H9 (cell line): Measurements from ENCODE around the gene GSTO2. TPM values are rescaled to one million over a fixed set of nuclear protein-coding genes. Genes with fewer than 3 reads are reported as not detected.

Experiments
- DNase-seq: peaks from one replicate; pipeline ENCODE4 v3.0.0-alpha.2; 2017
- H2AFZ ChIP-seq: one replicate; pipeline ENCODE4 v1.6.1; 2013; ENCODE audit warnings: mild to moderate bottlenecking, low read length, control low read depth, moderate library complexity
- H2AK5ac ChIP-seq: 2 replicates; pipeline ENCODE4 v1.6.1; 2013; ENCODE audit warnings: low read length, control low read depth, mixed read lengths; ENCODE audit not compliant: insufficient read length
- H2BK120ac ChIP-seq: one replicate; pipeline ENCODE4 v1.6.1; 2013; ENCODE audit warnings: low read depth, mild to moderate bottlenecking, low read length, control low read depth, inconsistent platforms; ENCODE audit not compliant: poor library complexity, severe bottlenecking
- H2BK12ac ChIP-seq: 2 replicates; pipeline ENCODE4 v1.6.1; 2013; ENCODE audit warnings: low read length, control low read depth, mixed read lengths, low read depth; ENCODE audit not compliant: insufficient read length
- H2BK15ac ChIP-seq: 2 replicates; pipeline ENCODE4 v1.6.1; 2013; ENCODE audit warnings: low read depth, low read length, control low read depth
- H2BK20ac ChIP-seq: one replicate; pipeline ENCODE4 v1.6.1; 2013; ENCODE audit warnings: low read depth, mild to moderate bottlenecking, low read length, control low read depth, inconsistent platforms; ENCODE audit not compliant: poor library complexity, severe bottlenecking
- H2BK5ac ChIP-seq: 2 replicates; pipeline ENCODE4 v1.6.1; 2013; ENCODE audit warnings: low read length, control low read depth, mixed read lengths; ENCODE audit not compliant: insufficient read length
- H3K14ac ChIP-seq: 2 replicates; pipeline ENCODE4 v1.6.1; 2013; ENCODE audit warnings: low read length, control low read depth; ENCODE audit not compliant: insufficient read depth
- H3K18ac ChIP-seq: 2 replicates; pipeline ENCODE4 v1.6.1; 2013; ENCODE audit warnings: low read depth, mild to moderate bottlenecking, mixed read lengths, low read length, control low read depth; ENCODE audit not compliant: insufficient read length
- H3K23ac ChIP-seq: 2 replicates; pipeline ENCODE4 v1.6.1; 2013; ENCODE audit warnings: low read length, control low read depth, mixed read lengths, low read depth; ENCODE audit not compliant: insufficient read length
- H3K23me2 ChIP-seq: 2 replicates; pipeline ENCODE4 v1.6.1; 2013; ENCODE audit warnings: low read depth, mild to moderate bottlenecking, mixed read lengths, low read length, control low read depth; ENCODE audit not compliant: insufficient read length, poor library complexity, severe bottlenecking
- H3K27ac ChIP-seq: 2 replicates; pipeline ENCODE4 v1.5.1; 2013; ENCODE audit warnings: low read length, control low read depth, mixed read lengths, low read depth; ENCODE audit not compliant: insufficient read length
- H3K27me3 ChIP-seq: 2 replicates; pipeline ENCODE4 v1.6.1; 2013; ENCODE audit warnings: low read length, control low read depth, inconsistent platforms; ENCODE audit not compliant: insufficient read depth
- H3K4ac ChIP-seq: 2 replicates; pipeline ENCODE4 v1.6.1; 2013; ENCODE audit warnings: low read depth, mild to moderate bottlenecking, control low read depth, inconsistent platforms, low read length, moderate library complexity
- H3K4me1 ChIP-seq: 2 replicates; pipeline ENCODE4 v1.6.1; 2013; ENCODE audit warnings: low read length, control low read depth, inconsistent platforms; ENCODE audit not compliant: insufficient read depth
- H3K4me2 ChIP-seq: 2 replicates; pipeline ENCODE4 v1.6.1; 2013; ENCODE audit warnings: low read length, control low read depth, mixed read lengths; ENCODE audit not compliant: insufficient read length, insufficient read depth
- H3K56ac ChIP-seq: 2 replicates; pipeline ENCODE4 v1.6.1; 2013; ENCODE audit warnings: low read depth, mild to moderate bottlenecking, mixed read lengths, low read length, control low read depth; ENCODE audit not compliant: insufficient read length
- H3K79me1 ChIP-seq: 2 replicates; pipeline ENCODE4 v1.6.1; 2013; ENCODE audit warnings: low read depth, mild to moderate bottlenecking, moderate library complexity, low read length, control low read depth, inconsistent platforms; ENCODE audit not compliant: insufficient read depth, poor library complexity, severe bottlenecking
- H3K79me2 ChIP-seq: 2 replicates; pipeline ENCODE4 v1.6.1; 2013; ENCODE audit warnings: low read length, control low read depth, inconsistent platforms; ENCODE audit not compliant: insufficient read depth
- H3K9ac ChIP-seq: 2 replicates; pipeline ENCODE4 v1.6.1; 2013; ENCODE audit warnings: low read length, control low read depth, mixed read lengths; ENCODE audit not compliant: insufficient read length; ENCODE audit errors: extremely low read depth
- H3K9me3 ChIP-seq: one replicate; pipeline ENCODE4 v1.6.1; 2013; ENCODE audit warnings: low read depth, low read length, inconsistent platforms; ENCODE audit not compliant: control insufficient read depth
- H3T11ph ChIP-seq: one replicate; pipeline ENCODE4 v1.6.1; 2013; ENCODE audit warnings: mild to moderate bottlenecking, low read length, control low read depth, inconsistent platforms
- H4K20me1 ChIP-seq: one replicate; pipeline ENCODE4 v1.6.1; 2013; ENCODE audit not compliant: control insufficient read depth, insufficient read length, insufficient read depth
- H4K5ac ChIP-seq: 2 replicates; pipeline ENCODE4 v1.6.1; 2013; ENCODE audit warnings: low read depth, mild to moderate bottlenecking, mixed read lengths, low read length, control low read depth; ENCODE audit not compliant: insufficient read length
- H4K8ac ChIP-seq: replicated peaks from 2 replicates; pipeline ENCODE4 v1.6.1; 2013; ENCODE audit warnings: low read length, control low read depth, mixed read lengths, low read depth; ENCODE audit not compliant: insufficient read length
- H4K91ac ChIP-seq: 2 replicates; pipeline ENCODE4 v1.6.1; 2013; ENCODE audit warnings: low read depth, mild to moderate bottlenecking, moderate library complexity, mixed read lengths, low read length, control low read depth; ENCODE audit not compliant: insufficient read length
- H3K27ac Mint-ChIP-seq, 3 experiments: 2 replicates in 2 of 3; 3 replicates in 1 of 3; pipeline ENCODE4 v1.8.0; 2020 to 2021; ENCODE audit warnings: mixed read lengths in 3 of 3, mild to moderate bottlenecking in 1 of 3, moderate library complexity in 1 of 3
- H3K27me3 Mint-ChIP-seq: 2 replicates; pipeline ENCODE4 v1.8.0; 2021; ENCODE audit warnings: low read depth, mild to moderate bottlenecking, moderate library complexity, mixed read lengths
- H3K36me3 Mint-ChIP-seq, 3 experiments: 2 replicates in 2 of 3; 3 replicates in 1 of 3; pipeline ENCODE4 v1.8.0; 2020 to 2021; ENCODE audit warnings: low read depth in 3 of 3, mixed read lengths in 3 of 3; ENCODE audit not compliant: insufficient read depth in 1 of 3
- H3K4me1 Mint-ChIP-seq, 2 experiments: 2 replicates each; pipeline ENCODE4 v1.8.0; 2020; ENCODE audit warnings: mixed read lengths in 2 of 2
- H3K4me3 Mint-ChIP-seq, 2 experiments: 2 replicates in 1 of 2; 3 replicates in 1 of 2; pipeline ENCODE4 v1.8.0; 2020 to 2021; ENCODE audit warnings: mild to moderate bottlenecking in 2 of 2, mixed read lengths in 2 of 2, moderate library complexity in 1 of 2
- H3K9me3 Mint-ChIP-seq, 2 experiments: 2 replicates in 1 of 2; 3 replicates in 1 of 2; pipeline ENCODE4 v1.8.0; 2020; ENCODE audit warnings: mild to moderate bottlenecking in 2 of 2, mixed read lengths in 2 of 2, moderate library complexity in 1 of 2
- WGBS: extraction: QIAGEN DNeasy Blood & Tissue Kit; methylation state at CpG from one replicate; pipeline ENCODE4 v1.1.7; 2013; ENCODE audit warnings: missing lambda C conversion rate, low lambda C conversion rate, mixed read lengths; ENCODE audit not compliant: insufficient read length; ENCODE audit errors: extremely low coverage; 5-methylcytosine and 5-hydroxymethylcytosine counted together
- total RNA-seq: library from RNA; stranded (reverse); gene quantifications from 2 replicates; pipeline ENCODE4 v1.2.1, GENCODE V29; 2021
- TF ChIP-seq, protein P1 (sequence below): fragments of 200-600 bp; sonication (generic); conservative IDR thresholded peaks from 3 replicates; pipeline ENCODE4 v1.8.0; 2021; ENCODE audit warnings: antibody characterized with exemption, mild to moderate bottlenecking

The GSTO2 gene
- total RNA-seq, 1 experiment from 2014 or later = 14.5 TPM

DNA sequence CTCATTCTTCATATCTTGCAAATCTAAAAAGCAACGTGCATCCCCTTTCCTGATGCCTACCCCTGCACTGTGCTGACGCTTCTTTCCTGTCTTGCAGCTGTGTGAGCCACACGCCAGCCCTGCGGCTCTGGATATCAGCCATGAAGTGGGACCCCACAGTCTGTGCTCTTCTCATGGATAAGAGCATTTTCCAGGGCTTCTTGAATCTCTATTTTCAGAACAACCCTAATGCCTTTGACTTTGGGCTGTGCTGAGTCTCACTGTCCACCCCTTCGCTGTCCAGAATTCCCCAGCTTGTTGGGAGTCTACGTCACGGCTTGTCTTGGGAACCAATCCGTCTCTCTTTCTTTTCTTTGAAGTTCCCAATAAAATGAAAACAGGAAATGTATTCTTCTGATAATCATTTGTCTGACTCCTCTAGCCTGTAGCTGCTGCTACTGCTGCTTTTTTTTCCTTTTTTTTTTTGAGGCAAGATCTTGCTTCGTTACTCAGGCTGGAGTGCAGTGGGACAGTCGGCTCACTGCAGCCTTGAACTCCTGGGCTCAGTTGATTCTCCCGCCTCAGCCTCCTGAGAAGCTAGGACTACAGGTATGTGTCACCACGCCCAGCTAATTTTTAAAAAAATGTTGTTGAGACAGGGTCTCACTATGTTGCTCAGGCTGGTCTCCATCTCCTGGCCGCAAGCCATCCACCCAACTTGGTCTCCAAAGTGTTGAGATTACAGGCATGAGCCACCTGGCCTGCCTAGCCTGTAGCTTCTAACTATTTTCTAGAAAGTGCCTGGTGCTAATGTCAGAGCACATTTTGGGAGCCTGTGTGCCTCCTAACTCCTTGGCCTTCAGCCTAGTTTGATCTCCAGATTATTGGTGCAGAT lies 30.3 kb downstream of the GSTO2 start:
- no peak overlapping the region for H2AFZ ChIP-seq
- no peak overlapping the region for H3K14ac ChIP-seq
- DNase-seq = no peak
- H4K5ac ChIP-seq = no peak overlapping the region
- no peak overlapping the region; a peak in 1 of 7 replicates for H3K27ac Mint-ChIP-seq
- H3K9me3 Mint-ChIP-seq = peaks cover 21 to 22% of the 10 kb centered on the region in 2 experiments
- WGBS = no CpG with 5 or more reads among the region's 13 CpGs
- no peaks in the 10 kb centered on the region for H3K79me2 ChIP-seq
- H3K36me3 Mint-ChIP-seq = peaks cover 14 to 18% (median 18%) of the 10 kb centered on the region in 3 experiments
- no peaks in the 10 kb centered on the region for H3K4me1 ChIP-seq
- H2BK15ac ChIP-seq = no peak overlapping the region
- no peak overlapping the region for H3K4me2 ChIP-seq
- H2BK5ac ChIP-seq = no peak overlapping the region
- no peak overlapping the region for H3K23ac ChIP-seq
- peaks cover 9 to 14% of the 10 kb centered on the region in 2 experiments for H3K4me1 Mint-ChIP-seq
- H3K9ac ChIP-seq = no peak overlapping the region
- H3K79me1 ChIP-seq = no peaks in the 10 kb centered on the region
- H2AK5ac ChIP-seq = no peak overlapping the region
- TF ChIP-seq, protein P1, sequence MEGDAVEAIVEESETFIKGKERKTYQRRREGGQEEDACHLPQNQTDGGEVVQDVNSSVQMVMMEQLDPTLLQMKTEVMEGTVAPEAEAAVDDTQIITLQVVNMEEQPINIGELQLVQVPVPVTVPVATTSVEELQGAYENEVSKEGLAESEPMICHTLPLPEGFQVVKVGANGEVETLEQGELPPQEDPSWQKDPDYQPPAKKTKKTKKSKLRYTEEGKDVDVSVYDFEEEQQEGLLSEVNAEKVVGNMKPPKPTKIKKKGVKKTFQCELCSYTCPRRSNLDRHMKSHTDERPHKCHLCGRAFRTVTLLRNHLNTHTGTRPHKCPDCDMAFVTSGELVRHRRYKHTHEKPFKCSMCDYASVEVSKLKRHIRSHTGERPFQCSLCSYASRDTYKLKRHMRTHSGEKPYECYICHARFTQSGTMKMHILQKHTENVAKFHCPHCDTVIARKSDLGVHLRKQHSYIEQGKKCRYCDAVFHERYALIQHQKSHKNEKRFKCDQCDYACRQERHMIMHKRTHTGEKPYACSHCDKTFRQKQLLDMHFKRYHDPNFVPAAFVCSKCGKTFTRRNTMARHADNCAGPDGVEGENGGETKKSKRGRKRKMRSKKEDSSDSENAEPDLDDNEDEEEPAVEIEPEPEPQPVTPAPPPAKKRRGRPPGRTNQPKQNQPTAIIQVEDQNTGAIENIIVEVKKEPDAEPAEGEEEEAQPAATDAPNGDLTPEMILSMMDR = no peak
- H3K27me3 Mint-ChIP-seq = no peaks in the 10 kb centered on the region; the same call in none of the 2 replicates
- no peak overlapping the region for H4K8ac ChIP-seq
- no peak overlapping the region for H3K4me3 Mint-ChIP-seq
- no peak overlapping the region for H3K4ac ChIP-seq
- H2BK120ac ChIP-seq = no peak overlapping the region
- H3T11ph ChIP-seq = no peak overlapping the region
- H3K27me3 ChIP-seq = no peaks in the 10 kb centered on the region
- no peak overlapping the region for H3K56ac ChIP-seq
- no peaks in the 10 kb centered on the region for H4K20me1 ChIP-seq
- H3K27ac ChIP-seq = no peak overlapping the region
- H4K91ac ChIP-seq = no peak overlapping the region
- no peak overlapping the region for H3K18ac ChIP-seq
- no peak overlapping the region for H2BK20ac ChIP-seq
- no peak overlapping the region for H2BK12ac ChIP-seq
- H3K9me3 ChIP-seq = peaks cover 5% of the 10 kb centered on the region
- H3K23me2 ChIP-seq = no peaks in the 10 kb centered on the region
